ENCODE measurements around the gene PTHLH. TPM values are rescaled to one million over a fixed set of nuclear protein-coding genes. Genes with fewer than 3 reads are reported as not detected.

The PTHLH gene
- total RNA-seq, 6 experiments from 2014 or later = 0.59 to 1.3 (median 1.0) TPM

DNA sequence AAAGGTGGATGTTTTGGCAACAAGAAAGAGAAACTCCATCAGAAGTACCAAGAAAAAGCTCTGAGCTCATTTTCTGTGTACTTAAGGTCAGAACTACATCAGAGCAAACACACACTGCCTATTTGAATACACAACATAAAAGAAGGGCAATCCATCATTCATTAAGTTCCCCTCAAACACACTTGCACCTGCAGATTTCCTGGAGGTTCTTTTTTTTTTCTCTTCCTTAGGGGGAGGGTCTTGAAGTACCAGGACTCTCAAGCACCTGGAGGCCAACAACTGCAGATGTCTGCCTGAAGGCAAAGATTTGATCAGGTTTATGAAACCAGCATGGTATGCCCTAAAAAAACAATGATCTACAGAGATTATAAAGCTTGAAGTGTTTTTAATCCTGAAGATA lies 26.1 kb upstream of the PTHLH start:
- no peak for DNase-seq
- no peak overlapping the region for H3K27ac Mint-ChIP-seq
- peaks cover 24% of the 10 kb centered on the region for H3K4me1 Mint-ChIP-seq (ENCODE audit: low read depth)
- TF ChIP-seq, protein P1, sequence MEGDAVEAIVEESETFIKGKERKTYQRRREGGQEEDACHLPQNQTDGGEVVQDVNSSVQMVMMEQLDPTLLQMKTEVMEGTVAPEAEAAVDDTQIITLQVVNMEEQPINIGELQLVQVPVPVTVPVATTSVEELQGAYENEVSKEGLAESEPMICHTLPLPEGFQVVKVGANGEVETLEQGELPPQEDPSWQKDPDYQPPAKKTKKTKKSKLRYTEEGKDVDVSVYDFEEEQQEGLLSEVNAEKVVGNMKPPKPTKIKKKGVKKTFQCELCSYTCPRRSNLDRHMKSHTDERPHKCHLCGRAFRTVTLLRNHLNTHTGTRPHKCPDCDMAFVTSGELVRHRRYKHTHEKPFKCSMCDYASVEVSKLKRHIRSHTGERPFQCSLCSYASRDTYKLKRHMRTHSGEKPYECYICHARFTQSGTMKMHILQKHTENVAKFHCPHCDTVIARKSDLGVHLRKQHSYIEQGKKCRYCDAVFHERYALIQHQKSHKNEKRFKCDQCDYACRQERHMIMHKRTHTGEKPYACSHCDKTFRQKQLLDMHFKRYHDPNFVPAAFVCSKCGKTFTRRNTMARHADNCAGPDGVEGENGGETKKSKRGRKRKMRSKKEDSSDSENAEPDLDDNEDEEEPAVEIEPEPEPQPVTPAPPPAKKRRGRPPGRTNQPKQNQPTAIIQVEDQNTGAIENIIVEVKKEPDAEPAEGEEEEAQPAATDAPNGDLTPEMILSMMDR (IDR thresholded peaks at IDR 0.05) = no peak
- H3K9me3 Mint-ChIP-seq = no peaks in the 10 kb centered on the region
- H3K4me3 Mint-ChIP-seq = no peak overlapping the region
- H3K36me3 Mint-ChIP-seq (ENCODE audit: low read depth) = no peaks in the 10 kb centered on the region
- H3K27me3 Mint-ChIP-seq (ENCODE audit: insufficient read depth) = peaks cover 5% of the 10 kb centered on the region; the same call in 1 of the 2 replicates

DNA sequence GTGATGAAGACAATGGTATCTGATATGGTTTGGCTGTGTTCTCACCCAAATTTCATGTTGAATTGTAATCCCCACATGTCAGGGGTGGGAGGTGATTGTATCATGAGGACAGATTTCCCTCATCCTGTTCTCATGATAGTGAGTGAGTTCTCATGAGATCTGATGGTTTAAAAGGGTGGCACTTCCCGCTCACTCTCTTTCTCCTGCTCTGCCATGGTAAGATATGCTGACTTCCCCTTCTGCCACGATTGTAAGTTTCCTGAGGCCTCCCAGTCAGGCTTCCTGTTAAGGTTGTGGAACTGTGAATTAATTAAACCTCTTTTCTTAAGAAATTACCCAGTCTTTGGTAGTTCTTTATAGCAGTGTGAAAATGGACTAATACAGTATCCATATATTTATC lies 25.6 kb upstream of the PTHLH start:
- TF ChIP-seq, protein P1 (IDR thresholded peaks at IDR 0.05) = no peak
- DNase-seq = no peak
- Mint-ChIP-seq H3K27me3 (ENCODE audit: insufficient read depth) (peaks cover 5% of the 10 kb centered on the region; the same call in 1 of the 2 replicates), H3K36me3 (ENCODE audit: low read depth) (no peaks in the 10 kb centered on the region), H3K4me1 (ENCODE audit: low read depth) (peaks cover 24% of the 10 kb centered on the region), H3K9me3 (no peaks in the 10 kb centered on the region), H3K27ac (no peak overlapping the region), H3K4me3 (no peak overlapping the region)

DNA sequence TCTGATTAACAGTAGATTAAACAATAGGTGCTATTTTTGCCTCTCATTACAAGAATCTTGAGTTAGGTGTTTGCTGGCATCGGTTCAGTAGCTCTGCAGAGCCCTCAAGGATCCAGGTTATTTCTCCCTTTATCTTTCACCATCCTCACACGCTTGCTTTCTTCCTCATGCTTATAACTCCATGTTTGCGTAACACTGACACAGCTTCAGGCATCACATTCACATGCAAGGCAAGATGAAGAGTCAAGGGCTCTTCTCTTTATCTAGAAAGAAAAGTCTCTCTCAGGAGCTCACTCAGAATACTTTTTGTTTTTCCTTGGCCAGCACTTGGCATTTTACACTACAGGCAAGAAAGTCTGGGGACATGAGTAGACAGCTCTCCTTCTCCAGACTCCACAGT lies 24.2 kb upstream of the PTHLH start:
- peaks cover 24% of the 10 kb centered on the region for H3K4me1 Mint-ChIP-seq (ENCODE audit: low read depth)
- no peak for DNase-seq
- TF ChIP-seq, protein P1 (IDR thresholded peaks at IDR 0.05) = no peak
- H3K4me3 Mint-ChIP-seq = no peak overlapping the region
- no peak overlapping the region for H3K27ac Mint-ChIP-seq
- H3K9me3 Mint-ChIP-seq = no peaks in the 10 kb centered on the region
- H3K36me3 Mint-ChIP-seq (ENCODE audit: low read depth) = no peaks in the 10 kb centered on the region
- H3K27me3 Mint-ChIP-seq (ENCODE audit: insufficient read depth) = peaks cover 5% of the 10 kb centered on the region; the same call in 1 of the 2 replicates

DNA sequence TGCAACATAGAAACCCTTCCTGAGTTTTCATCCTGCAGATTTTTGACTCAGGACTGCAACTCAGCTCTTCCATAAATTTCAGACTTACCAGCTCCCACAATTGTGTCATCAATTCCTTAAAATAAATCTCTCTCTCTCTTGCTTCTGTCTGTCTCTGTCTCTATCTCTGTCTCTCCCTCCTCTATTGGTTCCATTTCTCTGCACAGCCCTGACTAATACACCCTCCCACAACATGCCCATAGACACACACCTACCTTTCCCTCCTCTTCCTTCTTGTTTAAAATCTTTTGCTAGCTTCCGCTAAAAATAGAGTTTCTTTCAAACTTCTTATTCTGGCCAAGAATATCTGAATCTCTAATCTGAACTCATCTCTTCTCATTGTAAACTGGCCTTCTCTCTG lies 22.9 kb upstream of the PTHLH start:
- H3K27ac Mint-ChIP-seq = no peak overlapping the region
- no peaks in the 10 kb centered on the region for H3K36me3 Mint-ChIP-seq (ENCODE audit: low read depth)
- H3K27me3 Mint-ChIP-seq (ENCODE audit: insufficient read depth) = peaks cover 5% of the 10 kb centered on the region; the same call in 1 of the 2 replicates
- peaks cover 22% of the 10 kb centered on the region for H3K4me1 Mint-ChIP-seq (ENCODE audit: low read depth)
- no peak for DNase-seq
- H3K4me3 Mint-ChIP-seq = no peak overlapping the region
- no peaks in the 10 kb centered on the region; the same call in 1 of the 2 replicates for H3K9me3 Mint-ChIP-seq
- TF ChIP-seq, protein P1 (IDR thresholded peaks at IDR 0.05) = no peak

DNA sequence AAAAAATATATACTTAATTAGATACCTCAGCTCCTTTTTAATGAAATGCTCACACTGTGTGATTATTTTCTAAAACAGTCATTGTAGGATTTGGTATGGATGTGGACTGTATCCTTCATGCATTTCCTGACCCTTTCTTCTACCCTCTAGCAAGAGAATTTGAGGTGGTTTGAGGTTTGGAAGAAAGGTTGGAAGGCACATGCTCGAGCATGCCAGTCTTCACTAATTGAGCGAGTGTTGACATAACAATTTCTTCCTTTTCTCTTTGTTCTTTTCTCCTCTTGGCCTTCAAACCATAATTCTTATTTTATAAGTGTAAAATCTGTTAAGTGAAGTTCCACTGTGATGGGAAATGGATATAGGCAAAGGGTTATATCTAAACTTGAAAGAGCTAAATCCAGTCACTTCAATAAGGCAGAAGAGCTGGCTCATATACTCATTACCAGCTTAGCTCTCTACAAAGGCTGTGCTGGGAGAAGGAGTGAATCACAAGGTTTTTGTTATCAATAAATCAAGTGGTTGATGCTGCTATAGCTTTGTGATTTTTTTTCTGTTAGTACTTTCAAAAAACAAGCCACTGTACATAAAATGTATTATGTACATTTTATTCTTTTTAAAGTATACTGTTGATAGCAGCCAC lies 16.2 kb upstream of the PTHLH start:
- H3K9me3 Mint-ChIP-seq = no peaks in the 10 kb centered on the region; the same call in 1 of the 2 replicates
- H3K4me1 Mint-ChIP-seq (ENCODE audit: low read depth) = peaks cover 31% of the 10 kb centered on the region
- peaks cover 2% of the 10 kb centered on the region; the same call in 1 of the 2 replicates for H3K27me3 Mint-ChIP-seq (ENCODE audit: insufficient read depth)
- DNase-seq = no peak
- no peak overlapping the region for H3K4me3 Mint-ChIP-seq
- no peaks in the 10 kb centered on the region for H3K36me3 Mint-ChIP-seq (ENCODE audit: low read depth)
- no peak overlapping the region for H3K27ac Mint-ChIP-seq
- TF ChIP-seq, protein P1 (IDR thresholded peaks at IDR 0.05) = no peak
